HG03280 (cell line): Measurements from ENCODE around the gene GRB2.
"Not testable (repeated sequence)": the region's sequence is repeated elsewhere in the genome, so short reads cannot be mapped to it uniquely, and the experiment has no call there.

Source experiments
- ATAC-seq: cut with Tn5 transposase; IDR thresholded peaks from one replicate; pipeline ENCODE4 v1.9.1; 2021; ENCODE audit warnings: mild to moderate bottlenecking, moderate library complexity; ENCODE audit not compliant: unreplicated experiment

The GRB2 gene

GRCh38 chr17:75353176-75353575, 52.3 kb downstream of the GRB2 start:
- no peak for ATAC-seq

- no peak for ATAC-seq
These were observed 53.4 kb downstream of the GRB2 start for GRCh38 chr17:75352079-75352569.

- ATAC-seq, result no peak
These were observed 54.8 kb downstream of the GRB2 start for GRCh38 chr17:75350706-75351105.

DNA sequence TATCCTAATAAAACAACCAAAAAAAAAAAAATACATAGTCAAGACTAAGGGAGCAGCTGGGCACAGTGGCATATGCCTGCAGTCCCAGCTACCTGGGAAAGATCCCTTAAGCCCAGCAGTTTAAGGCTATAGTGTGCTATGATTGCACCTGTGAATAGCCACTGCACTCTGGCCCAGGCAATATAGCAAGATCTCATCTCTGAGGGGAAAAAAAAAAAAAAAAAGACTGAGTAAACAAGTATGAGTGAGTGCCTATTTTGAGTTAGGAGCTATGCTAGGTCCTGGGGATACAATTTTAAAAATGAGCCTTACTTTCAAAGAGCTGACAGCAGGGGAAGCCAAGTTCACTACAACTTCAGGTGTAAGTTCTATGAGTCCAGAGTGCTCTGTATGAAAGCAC, 55.4 kb downstream of the GRB2 start:
- ATAC-seq, result no peak

- no peak for ATAC-seq
These were observed 55.9 kb downstream of the GRB2 start for GRCh38 chr17:75349589-75349988.

- no peak for ATAC-seq
These were observed 57.0 kb downstream of the GRB2 start for GRCh38 chr17:75348386-75349012.

DNA sequence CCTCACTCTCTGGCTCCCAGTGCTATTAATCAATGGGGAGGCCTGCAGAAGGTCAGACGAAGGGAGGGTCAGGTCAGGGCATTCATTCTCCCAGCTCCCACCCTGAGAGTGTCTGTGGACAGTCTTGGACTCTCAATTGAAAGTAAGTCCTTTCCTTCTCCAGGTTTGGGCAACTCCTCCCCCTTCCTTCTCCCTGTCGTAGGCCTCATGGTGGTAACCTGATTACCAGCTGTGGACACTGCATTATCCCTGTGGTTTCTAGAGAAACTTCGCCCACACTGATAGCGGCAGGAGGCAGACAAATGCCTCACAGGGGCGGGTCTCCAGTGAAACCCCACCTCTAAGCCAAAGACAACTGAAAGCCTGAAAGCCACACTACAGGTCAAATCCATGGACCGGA, 58.6 kb downstream of the GRB2 start:
- no peak for ATAC-seq

- not testable (repeated sequence) for ATAC-seq
These were observed 59.1 kb downstream of the GRB2 start for GRCh38 chr17:75346368-75346767.

- peak; percentile 69 for ATAC-seq
These were observed 59.8 kb downstream of the GRB2 start for GRCh38 chr17:75345514-75346167.

DNA sequence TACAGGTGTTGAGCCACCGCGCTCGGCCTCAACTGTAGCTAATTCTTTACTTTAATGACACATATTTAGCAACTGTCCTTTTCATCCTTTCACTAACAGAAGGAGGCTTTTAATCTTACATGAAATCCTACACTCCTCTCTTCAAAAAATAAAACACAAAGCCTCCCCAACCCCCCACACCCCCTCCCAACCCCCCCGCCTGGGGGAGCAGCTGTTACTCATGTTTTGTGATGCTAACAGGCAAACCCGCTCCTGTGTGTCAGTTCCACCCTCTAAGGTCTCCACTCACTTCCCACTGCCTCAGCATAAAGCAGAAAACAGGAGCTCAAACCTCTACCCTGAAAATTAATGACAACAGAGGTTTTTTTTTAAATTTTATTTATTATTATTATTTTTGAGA, 60.8 kb downstream of the GRB2 start:
- no peak for ATAC-seq

- no peak for ATAC-seq
These were observed 62.5 kb downstream of the GRB2 start for GRCh38 chr17:75342996-75343395.

DNA sequence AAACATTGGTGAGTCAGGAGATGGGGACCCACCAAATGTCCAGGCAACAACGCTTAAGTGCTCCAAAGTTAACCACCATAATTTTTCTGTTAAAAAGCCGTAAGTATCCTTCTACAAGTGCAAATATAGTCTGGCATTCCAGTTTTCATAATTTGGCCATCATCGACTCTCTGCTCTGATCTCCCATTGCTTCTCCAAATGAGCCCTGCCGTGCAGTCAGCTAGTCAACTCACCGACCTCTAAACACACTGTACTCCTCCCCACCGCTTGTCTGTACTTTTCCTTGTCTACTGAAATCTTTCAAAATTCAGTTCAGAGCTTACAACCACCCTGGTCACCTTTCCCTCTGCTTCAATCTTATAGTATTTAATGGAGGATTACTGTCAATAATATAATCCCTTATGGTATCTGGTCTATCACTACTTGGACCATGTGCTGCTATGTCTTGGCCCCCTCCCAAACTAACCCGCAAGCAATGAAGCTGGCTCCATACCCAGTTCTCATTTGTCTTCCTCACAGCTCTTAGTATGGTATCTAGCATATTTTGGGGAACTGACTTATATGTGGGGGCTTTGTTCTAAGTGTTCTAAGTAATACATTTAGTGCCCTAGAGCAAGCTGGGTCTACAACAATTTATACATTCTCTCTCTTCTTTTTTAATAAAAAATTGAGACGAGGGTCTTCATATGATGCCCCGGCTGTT, 63.5 kb downstream of the GRB2 start:
- no peak for ATAC-seq

GRCh38 chr17:75340631-75341030, 64.8 kb downstream of the GRB2 start:
- no peak for ATAC-seq

DNA sequence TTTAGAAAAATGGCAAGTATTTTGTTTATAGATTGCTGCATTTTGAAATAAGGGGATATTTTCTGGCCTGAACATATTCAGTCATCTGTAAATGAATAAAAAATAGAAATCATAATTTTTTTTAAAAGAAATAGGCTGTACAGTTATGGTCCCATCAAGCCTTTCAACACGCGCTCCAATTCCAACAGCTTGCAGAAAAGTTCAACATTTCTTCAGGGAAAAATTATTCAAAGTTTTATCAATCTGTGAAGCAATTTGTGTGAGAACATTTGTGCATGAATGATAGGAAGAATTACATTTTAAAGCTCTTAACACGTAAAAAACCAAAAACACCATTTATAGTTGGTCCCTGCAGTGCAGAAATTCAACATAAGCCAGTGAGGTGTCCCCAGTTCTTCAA, 65.5 kb downstream of the GRB2 start:
- no peak for ATAC-seq

GRCh38 chr17:75338335-75338734, 67.1 kb downstream of the GRB2 start:
- ATAC-seq, result no peak

DNA sequence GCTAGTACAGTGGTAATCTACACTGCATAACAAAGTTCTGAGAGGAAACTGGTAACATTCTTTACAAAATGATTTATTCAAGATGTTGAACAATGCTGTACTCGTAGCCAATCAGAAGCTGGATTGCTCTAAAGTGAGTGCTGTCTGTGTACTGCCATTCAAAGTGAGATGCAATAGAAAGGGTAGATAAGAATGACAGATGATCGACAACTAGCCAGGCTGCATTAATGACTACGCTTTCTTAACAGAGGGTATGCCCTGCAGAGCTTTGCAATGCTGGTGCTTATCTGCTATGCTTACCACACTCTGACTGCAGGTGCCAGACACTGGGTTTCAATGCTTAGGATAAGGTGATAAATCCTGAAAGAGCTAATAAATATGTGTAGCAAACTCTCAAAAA, 70.2 kb downstream of the GRB2 start:
- ATAC-seq, result no peak

GRCh38 chr17:75334723-75335122, 70.8 kb downstream of the GRB2 start:
- ATAC-seq, result no peak

GRCh38 chr17:75331671-75332070, 73.8 kb downstream of the GRB2 start:
- no peak for ATAC-seq

DNA sequence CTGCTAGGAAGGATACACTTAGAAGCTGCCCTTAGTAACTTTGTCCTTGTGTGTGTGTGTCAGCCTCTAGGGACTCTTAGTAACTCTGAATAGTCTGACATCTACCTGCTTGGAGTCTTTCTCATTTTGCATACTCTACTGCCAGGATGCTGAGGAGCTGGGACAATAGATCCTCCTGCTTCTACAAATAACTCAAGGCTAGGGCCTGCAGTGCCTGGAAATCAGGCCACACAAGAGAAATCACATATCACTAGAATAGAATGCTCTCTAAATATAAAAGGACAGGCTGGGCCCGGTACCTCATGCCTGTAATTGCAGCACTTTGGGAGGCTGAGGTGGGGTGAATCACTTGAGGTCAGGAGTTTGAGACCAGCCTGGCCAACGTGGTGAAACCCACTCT, 77.7 kb downstream of the GRB2 start:
- ATAC-seq, result no peak

DNA sequence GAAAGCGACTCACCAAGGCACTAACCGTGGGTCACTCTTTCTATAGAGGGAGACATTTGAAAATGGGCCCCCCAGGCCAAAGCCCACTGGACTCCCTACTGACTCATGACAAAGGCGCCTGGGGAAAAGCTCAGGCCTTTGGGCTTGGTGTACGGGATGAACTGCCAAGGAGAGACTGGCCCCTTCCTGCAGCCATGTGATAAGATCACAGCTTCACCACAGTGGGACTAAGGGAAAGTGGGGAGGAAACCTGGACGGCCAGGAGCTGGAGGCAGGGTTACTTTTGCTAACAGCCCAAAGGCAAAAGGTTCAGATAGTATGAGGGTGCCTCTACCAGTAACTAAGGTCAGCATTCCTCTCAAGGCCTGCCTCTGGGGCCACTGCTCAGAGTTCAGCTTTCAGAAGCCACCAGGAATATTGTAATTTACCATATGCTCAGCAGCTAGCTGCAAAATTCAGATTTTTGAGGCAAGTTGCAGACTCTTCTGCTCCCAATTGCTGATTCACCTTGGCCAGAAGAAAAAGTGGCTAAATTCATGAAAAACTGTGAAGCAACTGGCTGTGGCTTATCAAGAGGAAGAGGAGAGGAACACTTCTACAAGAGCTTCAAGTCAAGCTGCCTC, 79.1 kb downstream of the GRB2 start:
- ATAC-seq, result no peak

DNA sequence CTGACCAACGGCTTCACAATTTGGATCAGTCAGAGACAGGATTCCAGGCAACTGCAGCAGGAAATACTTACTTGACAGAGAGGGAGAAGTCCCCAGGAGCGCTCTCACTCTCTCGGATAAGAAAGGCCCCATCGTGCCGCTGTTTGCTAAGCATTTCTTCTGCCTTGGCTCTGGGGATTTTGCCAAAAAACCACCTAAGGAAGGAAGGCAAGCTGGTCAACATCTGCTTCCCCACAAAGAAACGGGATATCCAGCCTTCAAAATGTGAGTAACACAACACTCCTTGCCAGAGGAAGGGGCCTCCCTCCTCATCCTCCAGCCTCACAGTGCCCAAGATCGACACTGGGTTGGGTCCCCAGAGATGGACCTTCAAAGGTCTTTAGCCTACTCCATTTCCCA, 79.7 kb downstream of the GRB2 start:
- ATAC-seq, result no peak

- no peak for ATAC-seq
These were observed 80.1 kb downstream of the GRB2 start for GRCh38 chr17:75325348-75325747.
